ENCODE measurements around the gene HSD17B12. TPM values are rescaled to one million over a fixed set of nuclear protein-coding genes. Genes with fewer than 3 reads are reported as not detected.

HSD17B12 gene
- total RNA-seq, 1 donor = 122 TPM

DNA sequence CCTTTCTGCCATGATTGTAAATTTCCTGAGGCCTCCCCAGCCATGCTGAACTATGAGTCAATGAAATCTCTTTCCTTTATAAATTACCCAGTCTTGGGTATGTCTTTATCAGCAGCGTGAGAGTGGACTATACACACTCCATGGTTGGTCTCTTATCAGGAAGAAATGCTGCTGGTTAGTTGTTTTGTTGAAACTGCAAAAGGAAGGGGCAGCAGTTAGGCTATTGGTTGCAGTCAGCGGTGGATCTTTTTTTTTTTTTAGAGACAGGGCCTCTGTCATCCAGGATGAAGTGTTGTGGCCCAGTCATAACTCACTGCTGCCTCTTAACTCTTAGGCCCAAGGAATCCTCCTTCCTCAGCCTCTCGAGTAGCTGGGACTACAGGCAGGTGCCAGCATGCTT lies 51.7 kb downstream of the HSD17B12 start:
- TF ChIP-seq, protein P1, sequence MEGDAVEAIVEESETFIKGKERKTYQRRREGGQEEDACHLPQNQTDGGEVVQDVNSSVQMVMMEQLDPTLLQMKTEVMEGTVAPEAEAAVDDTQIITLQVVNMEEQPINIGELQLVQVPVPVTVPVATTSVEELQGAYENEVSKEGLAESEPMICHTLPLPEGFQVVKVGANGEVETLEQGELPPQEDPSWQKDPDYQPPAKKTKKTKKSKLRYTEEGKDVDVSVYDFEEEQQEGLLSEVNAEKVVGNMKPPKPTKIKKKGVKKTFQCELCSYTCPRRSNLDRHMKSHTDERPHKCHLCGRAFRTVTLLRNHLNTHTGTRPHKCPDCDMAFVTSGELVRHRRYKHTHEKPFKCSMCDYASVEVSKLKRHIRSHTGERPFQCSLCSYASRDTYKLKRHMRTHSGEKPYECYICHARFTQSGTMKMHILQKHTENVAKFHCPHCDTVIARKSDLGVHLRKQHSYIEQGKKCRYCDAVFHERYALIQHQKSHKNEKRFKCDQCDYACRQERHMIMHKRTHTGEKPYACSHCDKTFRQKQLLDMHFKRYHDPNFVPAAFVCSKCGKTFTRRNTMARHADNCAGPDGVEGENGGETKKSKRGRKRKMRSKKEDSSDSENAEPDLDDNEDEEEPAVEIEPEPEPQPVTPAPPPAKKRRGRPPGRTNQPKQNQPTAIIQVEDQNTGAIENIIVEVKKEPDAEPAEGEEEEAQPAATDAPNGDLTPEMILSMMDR (IDR thresholded peaks at IDR 0.05; ENCODE audit: extremely low read depth, low read depth, low read length) = no peak
- Histone ChIP-seq H3K4me3 (ENCODE audit: insufficient read depth, low read length) (no peak overlapping the region), H4K20me1 (ENCODE audit: insufficient read depth, low read length) (no peaks in the 10 kb centered on the region), H3K4me2 (ENCODE audit: insufficient read depth, low read length) (no peak overlapping the region), H3K79me2 (ENCODE audit: insufficient read depth, low read length) (peaks cover 34% of the 10 kb centered on the region), H3K36me3 (ENCODE audit: insufficient read depth, low read length) (peaks cover 8% of the 10 kb centered on the region), H3K27ac (ENCODE audit: low read depth, low read length) (no peak overlapping the region), H2AFZ (ENCODE audit: low read length) (no peak overlapping the region), H3K27me3 (ENCODE audit: insufficient read depth, low read length) (no peaks in the 10 kb centered on the region), H3K4me1 (ENCODE audit: insufficient read depth, low read length) (peaks cover 20% of the 10 kb centered on the region), H3K9me3 (ENCODE audit: low read depth, low read length) (no peaks in the 10 kb centered on the region)
- DNase-seq (ENCODE audit: insufficient read length, low spot score, missing footprints) = no peak

DNA sequence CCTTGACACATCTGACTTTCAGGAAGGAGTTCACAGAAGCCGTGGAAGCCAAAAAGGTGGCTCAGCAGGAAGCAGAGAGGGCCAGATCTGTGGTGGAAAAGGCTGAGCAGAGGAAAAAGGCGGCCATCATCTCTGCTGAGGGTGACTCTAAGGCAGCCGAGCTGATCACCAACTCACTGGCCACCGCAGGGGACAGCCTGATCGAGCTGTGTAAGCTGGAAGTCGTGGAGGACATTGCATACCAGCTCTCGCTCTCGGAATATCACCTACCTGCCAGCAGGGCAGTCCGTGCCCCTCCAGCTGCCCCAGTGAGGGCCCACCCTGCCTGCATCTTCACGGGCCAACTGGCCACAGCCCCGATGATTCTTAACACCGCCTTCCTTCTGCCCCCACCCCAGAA lies 53.7 kb downstream of the HSD17B12 start:
- H3K9me3 ChIP-seq (ENCODE audit: low read depth, low read length) = no peaks in the 10 kb centered on the region
- peaks cover under 1% of the 10 kb centered on the region for H4K20me1 ChIP-seq (ENCODE audit: insufficient read depth, low read length)
- no peak overlapping the region for H3K4me3 ChIP-seq (ENCODE audit: insufficient read depth, low read length)
- H3K4me1 ChIP-seq (ENCODE audit: insufficient read depth, low read length) = peaks cover 35% of the 10 kb centered on the region
- no peak overlapping the region for H3K27ac ChIP-seq (ENCODE audit: low read depth, low read length)
- DNase-seq (ENCODE audit: insufficient read length, low spot score, missing footprints) = no peak
- H2AFZ ChIP-seq (ENCODE audit: low read length) = no peak overlapping the region
- no peak overlapping the region for H3K4me2 ChIP-seq (ENCODE audit: insufficient read depth, low read length)
- H3K79me2 ChIP-seq (ENCODE audit: insufficient read depth, low read length) = peaks cover 43% of the 10 kb centered on the region
- TF ChIP-seq, protein P1 (IDR thresholded peaks at IDR 0.05; ENCODE audit: extremely low read depth, low read depth, low read length) = no peak
- H3K27me3 ChIP-seq (ENCODE audit: insufficient read depth, low read length) = no peaks in the 10 kb centered on the region
- H3K36me3 ChIP-seq (ENCODE audit: insufficient read depth, low read length) = peaks cover 8% of the 10 kb centered on the region

DNA sequence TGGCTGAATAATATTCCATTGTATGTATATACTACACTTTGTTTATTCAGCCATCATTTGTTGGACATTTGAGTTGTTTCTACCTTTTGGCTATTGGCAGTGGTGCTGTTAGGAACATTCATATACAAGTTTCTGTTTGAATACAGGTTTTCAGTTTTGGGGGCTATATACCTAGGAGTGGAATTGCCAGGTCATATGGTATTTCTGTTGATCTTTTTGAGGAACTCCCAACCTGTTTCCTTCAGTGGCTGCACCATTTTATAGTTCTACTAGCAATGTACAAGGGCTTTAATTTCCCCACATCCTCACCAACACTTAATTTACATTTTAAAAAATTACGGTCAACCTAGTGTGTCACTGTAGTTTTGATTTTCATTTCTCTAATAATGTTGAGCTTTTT lies 54.6 kb downstream of the HSD17B12 start:
- no peaks in the 10 kb centered on the region for H3K9me3 ChIP-seq (ENCODE audit: low read depth, low read length)
- H2AFZ ChIP-seq (ENCODE audit: low read length) = no peak overlapping the region
- no peaks in the 10 kb centered on the region for H3K27me3 ChIP-seq (ENCODE audit: insufficient read depth, low read length)
- H4K20me1 ChIP-seq (ENCODE audit: insufficient read depth, low read length) = peaks cover 6% of the 10 kb centered on the region
- no peak overlapping the region for H3K4me2 ChIP-seq (ENCODE audit: insufficient read depth, low read length)
- H3K4me1 ChIP-seq (ENCODE audit: insufficient read depth, low read length) = peaks cover 39% of the 10 kb centered on the region
- TF ChIP-seq, protein P1 (IDR thresholded peaks at IDR 0.05; ENCODE audit: extremely low read depth, low read depth, low read length) = no peak
- DNase-seq (ENCODE audit: insufficient read length, low spot score, missing footprints) = no peak
- H3K4me3 ChIP-seq (ENCODE audit: insufficient read depth, low read length) = no peak overlapping the region
- H3K27ac ChIP-seq (ENCODE audit: low read depth, low read length) = peak overlapping the region; percentile 95
- peaks cover 49% of the 10 kb centered on the region for H3K79me2 ChIP-seq (ENCODE audit: insufficient read depth, low read length)
- H3K36me3 ChIP-seq (ENCODE audit: insufficient read depth, low read length) = peaks cover 8% of the 10 kb centered on the region

DNA sequence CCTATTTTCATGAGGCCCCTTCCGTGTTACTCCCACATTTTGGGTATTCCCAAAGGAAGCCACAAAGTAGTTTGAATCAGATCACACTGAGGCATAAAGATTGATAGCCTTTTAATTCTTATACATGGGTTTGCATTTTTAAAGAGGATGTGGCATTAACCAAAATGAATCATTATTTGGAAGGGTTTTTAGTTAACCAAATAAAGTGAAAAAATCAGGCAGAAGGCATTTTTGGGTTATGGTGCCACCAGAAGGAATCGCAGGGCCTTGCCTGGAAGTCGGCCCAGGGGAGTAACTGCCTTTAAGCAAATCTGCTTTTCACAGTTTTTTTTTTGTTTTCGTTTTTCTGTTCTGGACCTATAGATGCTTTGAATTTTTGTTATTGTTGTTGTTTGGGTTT lies 55.4 kb downstream of the HSD17B12 start:
- no peak overlapping the region for H2AFZ ChIP-seq (ENCODE audit: low read length)
- peak overlapping the region; percentile 95 for H3K27ac ChIP-seq (ENCODE audit: low read depth, low read length)
- peaks cover 39% of the 10 kb centered on the region for H3K4me1 ChIP-seq (ENCODE audit: insufficient read depth, low read length)
- no peaks in the 10 kb centered on the region for H3K9me3 ChIP-seq (ENCODE audit: low read depth, low read length)
- peaks cover 56% of the 10 kb centered on the region for H3K79me2 ChIP-seq (ENCODE audit: insufficient read depth, low read length)
- no peaks in the 10 kb centered on the region for H3K27me3 ChIP-seq (ENCODE audit: insufficient read depth, low read length)
- TF ChIP-seq, protein P1 (IDR thresholded peaks at IDR 0.05; ENCODE audit: extremely low read depth, low read depth, low read length) = peak; percentile 44
- H3K4me2 ChIP-seq (ENCODE audit: insufficient read depth, low read length) = peak overlapping the region; percentile 72
- H3K36me3 ChIP-seq (ENCODE audit: insufficient read depth, low read length) = peaks cover 8% of the 10 kb centered on the region
- H4K20me1 ChIP-seq (ENCODE audit: insufficient read depth, low read length) = peaks cover 10% of the 10 kb centered on the region
- DNase-seq (ENCODE audit: insufficient read length, low spot score, missing footprints) = peak; percentile 45
- H3K4me3 ChIP-seq (ENCODE audit: insufficient read depth, low read length) = peak overlapping the region; percentile 24

Data from osteoblast (primary cell).